HEK293 (cell line): Measurements from ENCODE around the gene CKMT1B.

Experiments used
- GLI4 ChIP-seq: fragments of 450-650 bp; formaldehyde crosslinking; IDR thresholded peaks from 2 replicates; pipeline ENCODE4 v1.5.1; 2016; ENCODE audit warnings: missing biosample characterization, missing genetic modification characterization
- MYNN ChIP-seq: fragments of 450-650 bp; formaldehyde crosslinking; IDR thresholded peaks from 2 replicates; pipeline ENCODE4 v1.5.1; 2016; ENCODE audit warnings: missing biosample characterization, missing genetic modification characterization, borderline replicate concordance
- ZNF16 ChIP-seq: fragments of 450-650 bp; formaldehyde crosslinking; IDR thresholded peaks from 2 replicates; pipeline ENCODE4 v1.5.1; 2016; ENCODE audit warnings: low read depth, missing biosample characterization, missing genetic modification characterization
- ZNF248 ChIP-seq: fragments of 450-650 bp; formaldehyde crosslinking; IDR thresholded peaks from 2 replicates; pipeline ENCODE4 v1.5.1; 2017; ENCODE audit warnings: missing biosample characterization, missing genetic modification characterization
- ZNF274 ChIP-seq, 2 experiments: fragments of 200-500 bp in 1 of 2; fragments of 450-650 bp in 1 of 2; sonication (Bioruptor generic) in 1 of 2; formaldehyde crosslinking in 1 of 2; IDR thresholded peaks; 2 replicates each; pipeline versions ENCODE4 v1.5.1 to v1.6.1; 2014 to 2016; ENCODE audit warnings: borderline replicate concordance in 1 of 2, inconsistent platforms in 1 of 2, low read length in 1 of 2, missing biosample characterization in 1 of 2, missing genetic modification characterization in 1 of 2
- ZNF292 ChIP-seq: fragments of 450-650 bp; formaldehyde crosslinking; IDR thresholded peaks from 2 replicates; pipeline ENCODE4 v1.5.1; 2016; ENCODE audit warnings: low read depth, missing biosample characterization, missing genetic modification characterization, borderline replicate concordance
- ZNF529 ChIP-seq: fragments of 450-650 bp; formaldehyde crosslinking; IDR thresholded peaks from 2 replicates; pipeline ENCODE4 v1.5.1; 2017; ENCODE audit warnings: missing genetic modification characterization, missing biosample characterization; ENCODE audit not compliant: insufficient replicate concordance
- ZNF621 ChIP-seq: fragments of 450-650 bp; formaldehyde crosslinking; IDR thresholded peaks from 2 replicates; pipeline ENCODE4 v1.5.1; 2017; ENCODE audit warnings: missing biosample characterization, missing genetic modification characterization
- ZNF776 ChIP-seq: fragments of 450-650 bp; formaldehyde crosslinking; IDR thresholded peaks from 2 replicates; pipeline ENCODE4 v1.5.0; 2017; ENCODE audit warnings: missing biosample characterization, missing genetic modification characterization, borderline replicate concordance
- ZSCAN30 ChIP-seq: fragments of 450-650 bp; IDR thresholded peaks from 2 replicates; pipeline ENCODE4 v1.5.1; 2018; ENCODE audit warnings: missing biosample characterization, mild to moderate bottlenecking, missing genetic modification characterization, moderate library complexity
- ZXDB ChIP-seq: fragments of 450-650 bp; formaldehyde crosslinking; IDR thresholded peaks from 2 replicates; pipeline ENCODE4 v1.5.1; 2016; ENCODE audit warnings: missing biosample characterization, missing genetic modification characterization
- TF ChIP-seq, protein P1 (sequence below): fragments of 450-650 bp; formaldehyde crosslinking; IDR thresholded peaks from 2 replicates; pipeline ENCODE4 v1.5.1; 2016; ENCODE audit warnings: missing biosample characterization, missing genetic modification characterization
- TF ChIP-seq, protein P2 (sequence below): IDR thresholded peaks from 2 replicates; pipeline ENCODE4 v1.6.1; 2011; ENCODE audit warnings: mild to moderate bottlenecking, low read depth, low read length, borderline replicate concordance
- TF ChIP-seq, protein P3 (sequence below): fragments of 450-650 bp; formaldehyde crosslinking; IDR thresholded peaks from 2 replicates; pipeline ENCODE4 v1.5.1; 2016; ENCODE audit warnings: missing biosample characterization, missing genetic modification characterization

DNA sequence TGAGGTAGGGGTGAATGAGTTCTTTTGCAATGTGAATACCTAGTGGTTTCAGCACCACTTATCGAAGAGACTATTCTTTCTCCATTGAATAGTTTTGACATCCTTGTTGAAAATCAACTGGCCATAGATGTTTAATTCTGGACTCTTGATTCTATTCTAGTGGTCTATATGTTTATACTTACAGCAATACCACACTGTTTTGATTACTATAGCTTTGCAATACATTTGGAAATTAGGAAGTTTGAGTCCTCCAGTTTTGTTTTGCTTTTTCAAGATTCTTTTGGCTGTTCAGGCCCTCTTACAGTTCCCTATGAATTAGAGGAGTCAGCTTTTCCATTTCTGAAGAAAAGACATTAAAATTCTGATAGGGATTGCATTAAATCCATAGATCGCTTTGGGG, 46.3 kb upstream of the CKMT1B start:
- TF ChIP-seq GLI4 (tag by site-specific recombination) (no peak), ZXDB (no peak), ZNF292 (tag by site-specific recombination) (no peak), ZNF274 (IDR thresholded peaks at IDR 0.05; ENCODE audit: low read length) (no peak), ZNF274 (tag by site-specific recombination; IDR thresholded peaks at IDR 0.05; ENCODE audit: borderline replicate concordance) (no peak), MYNN (no peak), ZNF248 (tag by site-specific recombination) (no peak), ZNF621 (no peak), ZSCAN30 (tag by site-specific recombination) (no peak), ZNF16 (no peak), ZNF776 (no peak), ZNF529 (tag by site-specific recombination) (no peak)
- TF ChIP-seq, protein P1, sequence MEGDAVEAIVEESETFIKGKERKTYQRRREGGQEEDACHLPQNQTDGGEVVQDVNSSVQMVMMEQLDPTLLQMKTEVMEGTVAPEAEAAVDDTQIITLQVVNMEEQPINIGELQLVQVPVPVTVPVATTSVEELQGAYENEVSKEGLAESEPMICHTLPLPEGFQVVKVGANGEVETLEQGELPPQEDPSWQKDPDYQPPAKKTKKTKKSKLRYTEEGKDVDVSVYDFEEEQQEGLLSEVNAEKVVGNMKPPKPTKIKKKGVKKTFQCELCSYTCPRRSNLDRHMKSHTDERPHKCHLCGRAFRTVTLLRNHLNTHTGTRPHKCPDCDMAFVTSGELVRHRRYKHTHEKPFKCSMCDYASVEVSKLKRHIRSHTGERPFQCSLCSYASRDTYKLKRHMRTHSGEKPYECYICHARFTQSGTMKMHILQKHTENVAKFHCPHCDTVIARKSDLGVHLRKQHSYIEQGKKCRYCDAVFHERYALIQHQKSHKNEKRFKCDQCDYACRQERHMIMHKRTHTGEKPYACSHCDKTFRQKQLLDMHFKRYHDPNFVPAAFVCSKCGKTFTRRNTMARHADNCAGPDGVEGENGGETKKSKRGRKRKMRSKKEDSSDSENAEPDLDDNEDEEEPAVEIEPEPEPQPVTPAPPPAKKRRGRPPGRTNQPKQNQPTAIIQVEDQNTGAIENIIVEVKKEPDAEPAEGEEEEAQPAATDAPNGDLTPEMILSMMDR (tag by site-specific recombination), result no peak
- TF ChIP-seq, protein P2, sequence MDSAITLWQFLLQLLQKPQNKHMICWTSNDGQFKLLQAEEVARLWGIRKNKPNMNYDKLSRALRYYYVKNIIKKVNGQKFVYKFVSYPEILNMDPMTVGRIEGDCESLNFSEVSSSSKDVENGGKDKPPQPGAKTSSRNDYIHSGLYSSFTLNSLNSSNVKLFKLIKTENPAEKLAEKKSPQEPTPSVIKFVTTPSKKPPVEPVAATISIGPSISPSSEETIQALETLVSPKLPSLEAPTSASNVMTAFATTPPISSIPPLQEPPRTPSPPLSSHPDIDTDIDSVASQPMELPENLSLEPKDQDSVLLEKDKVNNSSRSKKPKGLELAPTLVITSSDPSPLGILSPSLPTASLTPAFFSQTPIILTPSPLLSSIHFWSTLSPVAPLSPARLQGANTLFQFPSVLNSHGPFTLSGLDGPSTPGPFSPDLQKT, result no peak
- TF ChIP-seq, protein P3, sequence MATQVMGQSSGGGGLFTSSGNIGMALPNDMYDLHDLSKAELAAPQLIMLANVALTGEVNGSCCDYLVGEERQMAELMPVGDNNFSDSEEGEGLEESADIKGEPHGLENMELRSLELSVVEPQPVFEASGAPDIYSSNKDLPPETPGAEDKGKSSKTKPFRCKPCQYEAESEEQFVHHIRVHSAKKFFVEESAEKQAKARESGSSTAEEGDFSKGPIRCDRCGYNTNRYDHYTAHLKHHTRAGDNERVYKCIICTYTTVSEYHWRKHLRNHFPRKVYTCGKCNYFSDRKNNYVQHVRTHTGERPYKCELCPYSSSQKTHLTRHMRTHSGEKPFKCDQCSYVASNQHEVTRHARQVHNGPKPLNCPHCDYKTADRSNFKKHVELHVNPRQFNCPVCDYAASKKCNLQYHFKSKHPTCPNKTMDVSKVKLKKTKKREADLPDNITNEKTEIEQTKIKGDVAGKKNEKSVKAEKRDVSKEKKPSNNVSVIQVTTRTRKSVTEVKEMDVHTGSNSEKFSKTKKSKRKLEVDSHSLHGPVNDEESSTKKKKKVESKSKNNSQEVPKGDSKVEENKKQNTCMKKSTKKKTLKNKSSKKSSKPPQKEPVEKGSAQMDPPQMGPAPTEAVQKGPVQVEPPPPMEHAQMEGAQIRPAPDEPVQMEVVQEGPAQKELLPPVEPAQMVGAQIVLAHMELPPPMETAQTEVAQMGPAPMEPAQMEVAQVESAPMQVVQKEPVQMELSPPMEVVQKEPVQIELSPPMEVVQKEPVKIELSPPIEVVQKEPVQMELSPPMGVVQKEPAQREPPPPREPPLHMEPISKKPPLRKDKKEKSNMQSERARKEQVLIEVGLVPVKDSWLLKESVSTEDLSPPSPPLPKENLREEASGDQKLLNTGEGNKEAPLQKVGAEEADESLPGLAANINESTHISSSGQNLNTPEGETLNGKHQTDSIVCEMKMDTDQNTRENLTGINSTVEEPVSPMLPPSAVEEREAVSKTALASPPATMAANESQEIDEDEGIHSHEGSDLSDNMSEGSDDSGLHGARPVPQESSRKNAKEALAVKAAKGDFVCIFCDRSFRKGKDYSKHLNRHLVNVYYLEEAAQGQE (tag by site-specific recombination), result no peak
